SIG-M5 treated with dmso at 0.1 percent for 504 hours (cell line): Measurements from ENCODE around the gene CD300H.
"Not testable (repeated sequence)": the region's sequence is repeated elsewhere in the genome, so short reads cannot be mapped to it uniquely, and the experiment has no call there.

Experiments
- DNase-seq: peaks from one replicate; lab custom pipeline; 2025; ENCODE audit not compliant: unreplicated experiment; lab: John Stamatoyannopoulos, UW

Gene CD300H

GRCh38 chr17:74585711-74586110 lies 18.4 kb upstream of the CD300H start:
- no peak for DNase-seq

GRCh38 chr17:74584292-74585060 lies 17.2 kb upstream of the CD300H start:
- DNase-seq = no peak

GRCh38 chr17:74582633-74583032 lies 15.3 kb upstream of the CD300H start:
- no peak for DNase-seq

GRCh38 chr17:74579900-74580299 lies 12.6 kb upstream of the CD300H start:
- no peak for DNase-seq

GRCh38 chr17:74578979-74579378 lies 11.7 kb upstream of the CD300H start:
- DNase-seq = no peak

- DNase-seq = no peak
Measured at GRCh38 chr17:74574489-74575142, 7.3 kb upstream of the CD300H start.

GRCh38 chr17:74573635-74574034 lies 6.3 kb upstream of the CD300H start:
- DNase-seq = not testable (repeated sequence)

- no peak for DNase-seq
Measured at GRCh38 chr17:74573169-74573568, 5.9 kb upstream of the CD300H start.

- no peak for DNase-seq
Measured at GRCh38 chr17:74571621-74572270, 4.4 kb upstream of the CD300H start.

- peak; percentile 93 for DNase-seq
Measured at GRCh38 chr17:74569020-74570003, 2.0 kb upstream of the CD300H start.

GRCh38 chr17:74568106-74568873 lies 981 bp upstream of the CD300H start:
- DNase-seq = no peak

GRCh38 chr17:74566132-74566753 lies 1.1 kb downstream of the CD300H start:
- peak; percentile 47 for DNase-seq

GRCh38 chr17:74565126-74565525 lies 2.2 kb downstream of the CD300H start:
- no peak for DNase-seq

GRCh38 chr17:74563358-74563757 lies 4.0 kb downstream of the CD300H start:
- no peak for DNase-seq

- no peak for DNase-seq
Measured at GRCh38 chr17:74561586-74561985, 5.7 kb downstream of the CD300H start.

GRCh38 chr17:74558882-74559519 lies 8.3 kb downstream of the CD300H start:
- no peak for DNase-seq

GRCh38 chr17:74558402-74558801 lies 8.9 kb downstream of the CD300H start:
- DNase-seq = peak; percentile 35

GRCh38 chr17:74555427-74555940 lies 11.8 kb downstream of the CD300H start:
- no peak for DNase-seq

- no peak for DNase-seq
Measured at GRCh38 chr17:74554909-74555308, 12.4 kb downstream of the CD300H start.
